GM12878 (cell line): Measurements from ENCODE around the gene SLC19A1. TPM values are rescaled to one million over a fixed set of nuclear protein-coding genes. Genes with fewer than 3 reads are reported as not detected.

Source experiments
- ATAC-seq: fragments of 200-7000 bp; cut with Tn5 transposase; 3 replicates; pipeline ENCODE4 v1.9.1; 2020; ENCODE audit warnings: mild to moderate bottlenecking, moderate library complexity
- BruUV-seq: library from RNA; stranded (reverse); fragments of 400-500 nt; replicated peaks from 2 replicates; lab custom pipeline; 2021; lab: Mats Ljungman, UMichigan
- CTCF ChIA-PET: fragments of 300-600 bp; sonication (Branson Sonifier 250); formaldehyde crosslinking; extraction: SDS; loops from one replicate; lab custom pipeline; 2021; ENCODE audit warnings: inconsistent platforms; lab: Yijun Ruan, JAX
- POLR2A ChIA-PET: fragments of 350-600 bp; formaldehyde crosslinking; extraction: SDS; loops from one replicate; lab custom pipeline; 2021; ENCODE audit warnings: inconsistent platforms; lab: Charles Lee
- RAD21 ChIA-PET: fragments of 300-600 bp; sonication (Branson Sonifier 250); formaldehyde crosslinking; loops from one replicate; lab custom pipeline; 2023; ENCODE audit warnings: antibody characterized with exemption; ENCODE audit not compliant: unreplicated experiment; lab: Charles Lee
- SMC1A ChIA-PET: fragments of 300-600 bp; sonication (Branson Sonifier 250); formaldehyde crosslinking; loops from one replicate; lab custom pipeline; 2023; ENCODE audit not compliant: unreplicated experiment, uncharacterized antibody; lab: Charles Lee
- DNase-seq: peaks from one replicate; pipeline ENCODE4 v3.0.0-alpha.2; 2011; ENCODE audit warnings: low read depth, low spot score
- FAIRE-seq: peaks from 3 replicates; lab custom pipeline; 2011; peaks lifted over from hg19 to GRCh38; lab: Jason Lieb, UNC
- H2AFZ ChIP-seq: 2 replicates; pipeline ENCODE4 v1.6.0; 2011; ENCODE audit warnings: low read depth, low read length, control low read depth; ENCODE audit not compliant: control insufficient read depth
- H3K27ac ChIP-seq: 2 replicates; pipeline ENCODE4 v1.5.1; 2011; ENCODE audit warnings: control low read depth; ENCODE audit not compliant: control insufficient read depth, insufficient read depth
- H3K27me3 ChIP-seq, 2 experiments: replicated peaks in 1 of 2; 2 replicates each; pipeline versions ENCODE4 v1.6.0 to v1.6.1; 2011; ENCODE audit warnings: low read length in 1 of 2; ENCODE audit not compliant: control insufficient read depth in 2 of 2, insufficient read depth in 2 of 2
- H3K36me3 ChIP-seq, 2 experiments: 2 replicates each; pipeline ENCODE4 v1.5.1; 2011; ENCODE audit warnings: low read length in 1 of 2; ENCODE audit not compliant: control insufficient read depth in 2 of 2, insufficient read depth in 2 of 2
- H3K4me1 ChIP-seq: 2 replicates; pipeline ENCODE4 v1.6.1; 2011; ENCODE audit warnings: mild to moderate bottlenecking, low read length, moderate library complexity, mixed read lengths; ENCODE audit not compliant: control insufficient read depth, insufficient read depth
- H3K4me2 ChIP-seq: 2 replicates; pipeline ENCODE4 v1.6.0; 2011; ENCODE audit warnings: control low read depth; ENCODE audit not compliant: control insufficient read depth, insufficient read depth
- H3K4me3 ChIP-seq: fragments of 200-600 bp; sonication (generic); 2 replicates; pipeline ENCODE4 v1.5.1; 2016
- H3K79me2 ChIP-seq: 2 replicates; pipeline ENCODE4 v1.6.0; 2011; ENCODE audit warnings: low read length; ENCODE audit not compliant: control insufficient read depth, insufficient read depth
- H3K9ac ChIP-seq: 2 replicates; pipeline ENCODE4 v1.8.0; 2011; ENCODE audit warnings: low read length, control low read depth, mixed read lengths; ENCODE audit not compliant: control insufficient read depth, insufficient read depth
- H3K9me3 ChIP-seq: replicated peaks from 3 replicates; pipeline ENCODE4 v1.5.1; 2011; ENCODE audit warnings: mild to moderate bottlenecking, low read length; ENCODE audit not compliant: control insufficient read depth, insufficient read depth
- H4K20me1 ChIP-seq: 2 replicates; pipeline ENCODE4 v1.6.0; 2011; ENCODE audit not compliant: control insufficient read depth, insufficient read depth
- BCL11A ChIP-seq: IDR thresholded peaks from 2 replicates; pipeline ENCODE4 v1.6.1; 2011; ENCODE audit warnings: low read depth, low read length
- CEBPB ChIP-seq, 2 experiments: fragments of 150-350 bp in 1 of 2; IDR thresholded peaks; 2 replicates each; pipeline ENCODE4 v1.6.1; 2012 to 2014; ENCODE audit warnings: low read depth in 2 of 2, low read length in 2 of 2, borderline replicate concordance in 1 of 2, inconsistent platforms in 1 of 2
- DPF2 ChIP-seq: fragments of 450-650 bp; IDR thresholded peaks from 2 replicates; pipeline ENCODE4 v1.6.1; 2017; ENCODE audit warnings: mild to moderate bottlenecking
- E2F8 ChIP-seq: fragments of 450-650 bp; IDR thresholded peaks from 2 replicates; pipeline ENCODE4 v1.6.1; 2018; ENCODE audit warnings: mild to moderate bottlenecking, low read depth, moderate library complexity; ENCODE audit not compliant: partially characterized antibody
- KDM1A ChIP-seq: fragments of 200-600 bp; sonication (generic); IDR thresholded peaks from 2 replicates; pipeline ENCODE4 v1.6.1; 2016; ENCODE audit warnings: borderline replicate concordance
- KLF5 ChIP-seq: fragments of 450-650 bp; IDR thresholded peaks from 2 replicates; pipeline ENCODE4 v1.6.1; 2014; ENCODE audit warnings: mild to moderate bottlenecking; ENCODE audit not compliant: partially characterized antibody
- MXI1 ChIP-seq: fragments of 150-350 bp; IDR thresholded peaks from 2 replicates; pipeline ENCODE4 v1.6.1; 2011; ENCODE audit warnings: low read depth, mild to moderate bottlenecking, inconsistent platforms, low read length, improper control_type of control experiment
- NR2C1 ChIP-seq: fragments of 450-650 bp; IDR thresholded peaks from 2 replicates; pipeline ENCODE4 v1.6.1; 2017; ENCODE audit warnings: antibody characterized with exemption, mild to moderate bottlenecking, moderate library complexity
- SREBF1 ChIP-seq: IDR thresholded peaks from 2 replicates; pipeline ENCODE4 v1.6.1; 2012; ENCODE audit warnings: mild to moderate bottlenecking, low read length
- WGBS: methylation state at CpG from one replicate; pipeline ENCODE4 v1.1.6; 2016; ENCODE audit warnings: low lambda C conversion rate; ENCODE audit not compliant: insufficient replicate concordance, insufficient coverage; ENCODE audit errors: missing lambda C conversion rate; 5-methylcytosine and 5-hydroxymethylcytosine counted together
- in situ Hi-C: fragments of 300-500 bp; cut with MboI; formaldehyde crosslinking; loops from 9 replicates; pipeline ENCODE4 v1.14.3; 2018; ENCODE audit warnings: mixed read lengths
- intact Hi-C: fragments of 100-400 bp; cut with micrococcal nuclease; formaldehyde crosslinking; loops from one replicate; pipeline ENCODE4 v1.14.2; 2022; ENCODE audit not compliant: unreplicated experiment
- polyA plus RNA-seq, 11 experiments: library from polyadenylated mRNA; depleted of rRNA in 4 of 11; unstranded in 6 of 11; stranded (reverse) in 5 of 11; fragments of >200 nt; fragmentation: Nextera tagmentation in 4 of 11; fragmentation: Illumina TruSeq in 1 of 11; extraction: Ambion mirVana in 4 of 11; extraction: Trizol in 1 of 11; gene quantifications; 1 replicate in 1 of 11; 2 replicates in 10 of 11; pipeline versions ENCODE4 v1.2.1 to v1.2.3, GENCODE V29; 2011 to 2016; ENCODE audit warnings: inconsistent platforms in 2 of 11, missing spikeins in 2 of 11, low read depth in 1 of 11
- total RNA-seq, 4 experiments: library from RNA; depleted of rRNA in 3 of 4; stranded (reverse); fragments of >200 nt in 3 of 4; fragmentation: Illumina TruSeq in 1 of 4; extraction: Trizol in 1 of 4; gene quantifications; 2 replicates each; pipeline versions ENCODE4 v1.2.1 to v1.2.3, GENCODE V29; 2013 to 2021
- TF ChIP-seq, protein P1 (sequence below): IDR thresholded peaks from 2 replicates; pipeline ENCODE4 v1.6.1; 2011; ENCODE audit warnings: low read depth, low read length, improper control_type of control experiment, borderline replicate concordance
- TF ChIP-seq, protein P2 (sequence below), 3 experiments: IDR thresholded peaks in 2 of 3; conservative IDR thresholded peaks in 1 of 3; 2 replicates each; pipeline ENCODE4 v1.5.1; 2011; ENCODE audit warnings: low read depth in 3 of 3, low read length in 3 of 3, mild to moderate bottlenecking in 3 of 3, control low read depth in 2 of 3, moderate library complexity in 2 of 3, inconsistent platforms in 1 of 3, mixed read lengths in 1 of 3; ENCODE audit not compliant: control insufficient read depth in 2 of 3, insufficient read depth in 1 of 3; ENCODE audit errors: extremely low read depth in 1 of 3

The SLC19A1 gene
- total and polyA plus RNA-seq, 10 of the 15 experiments (the other 5 are each of a cell fraction or from before 2014, with no cell fraction given), result 0.42 to 49.7 (median 12.2) TPM

DNA sequence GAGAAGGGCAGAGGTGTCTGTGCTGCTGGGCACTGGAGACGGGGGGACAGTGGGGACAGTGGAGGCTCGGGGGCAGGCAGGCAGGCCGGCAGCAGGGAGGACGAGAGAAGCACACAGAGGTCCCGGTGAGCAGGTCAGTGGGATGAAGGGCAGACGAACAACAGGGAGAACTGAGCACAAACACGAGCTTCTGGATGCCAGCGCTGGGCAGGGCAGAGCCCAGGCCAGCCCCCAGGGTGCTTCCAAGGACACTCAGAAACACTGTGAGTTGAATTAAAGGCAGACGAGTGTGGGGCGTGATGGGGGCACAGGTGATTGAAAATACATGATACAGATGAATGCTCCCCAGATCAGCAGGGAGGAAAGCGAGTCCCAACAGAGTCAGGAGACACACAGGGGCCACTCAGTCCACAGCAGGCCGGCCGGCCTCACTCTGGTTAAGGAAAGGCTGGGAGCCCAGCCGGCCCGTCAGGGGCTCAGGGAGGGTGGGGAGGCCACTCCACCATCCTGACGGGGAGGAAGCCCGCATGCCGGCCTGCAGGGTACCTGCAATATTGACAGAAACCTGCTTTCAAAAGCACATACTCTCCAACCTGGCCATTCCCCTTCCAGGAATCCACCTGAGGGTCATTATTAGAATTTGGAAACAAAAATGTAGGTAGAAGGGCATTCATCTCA lies 14.1 kb downstream of the SLC19A1 start:
- CTCF ChIA-PET, result no interaction called here
- in situ Hi-C loops, result no loop called here
- no peaks in the 10 kb centered on the region for H3K27me3 ChIP-seq
- TF ChIP-seq MXI1 (no peak), KLF5 (no peak), CEBPB (IDR thresholded peaks at IDR 0.05; ENCODE audit: borderline replicate concordance in 1 of 2, low read depth in 2 of 2, low read length in 2 of 2) (no peak), SREBF1 (no peak), NR2C1 (no peak), E2F8 (no peak), KDM1A (no peak), BCL11A (no peak), DPF2 (no peak)
- TF ChIP-seq, protein P1, sequence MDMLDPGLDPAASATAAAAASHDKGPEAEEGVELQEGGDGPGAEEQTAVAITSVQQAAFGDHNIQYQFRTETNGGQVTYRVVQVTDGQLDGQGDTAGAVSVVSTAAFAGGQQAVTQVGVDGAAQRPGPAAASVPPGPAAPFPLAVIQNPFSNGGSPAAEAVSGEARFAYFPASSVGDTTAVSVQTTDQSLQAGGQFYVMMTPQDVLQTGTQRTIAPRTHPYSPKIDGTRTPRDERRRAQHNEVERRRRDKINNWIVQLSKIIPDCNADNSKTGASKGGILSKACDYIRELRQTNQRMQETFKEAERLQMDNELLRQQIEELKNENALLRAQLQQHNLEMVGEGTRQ, result no peak
- TF ChIP-seq, protein P2, sequence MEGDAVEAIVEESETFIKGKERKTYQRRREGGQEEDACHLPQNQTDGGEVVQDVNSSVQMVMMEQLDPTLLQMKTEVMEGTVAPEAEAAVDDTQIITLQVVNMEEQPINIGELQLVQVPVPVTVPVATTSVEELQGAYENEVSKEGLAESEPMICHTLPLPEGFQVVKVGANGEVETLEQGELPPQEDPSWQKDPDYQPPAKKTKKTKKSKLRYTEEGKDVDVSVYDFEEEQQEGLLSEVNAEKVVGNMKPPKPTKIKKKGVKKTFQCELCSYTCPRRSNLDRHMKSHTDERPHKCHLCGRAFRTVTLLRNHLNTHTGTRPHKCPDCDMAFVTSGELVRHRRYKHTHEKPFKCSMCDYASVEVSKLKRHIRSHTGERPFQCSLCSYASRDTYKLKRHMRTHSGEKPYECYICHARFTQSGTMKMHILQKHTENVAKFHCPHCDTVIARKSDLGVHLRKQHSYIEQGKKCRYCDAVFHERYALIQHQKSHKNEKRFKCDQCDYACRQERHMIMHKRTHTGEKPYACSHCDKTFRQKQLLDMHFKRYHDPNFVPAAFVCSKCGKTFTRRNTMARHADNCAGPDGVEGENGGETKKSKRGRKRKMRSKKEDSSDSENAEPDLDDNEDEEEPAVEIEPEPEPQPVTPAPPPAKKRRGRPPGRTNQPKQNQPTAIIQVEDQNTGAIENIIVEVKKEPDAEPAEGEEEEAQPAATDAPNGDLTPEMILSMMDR (IDR thresholded peaks at IDR 0.05 in 2 of 3, conservative IDR thresholded peaks at IDR 0.05 in 1 of 3; ENCODE audit: control insufficient read depth in 2 of 3, extremely low read depth in 1 of 3, insufficient read depth in 1 of 3, low read depth in 3 of 3, low read length in 3 of 3), result no peak
- TF ChIP-seq, all 136 proteins: peak for 0
- no peaks in the 10 kb centered on the region for H3K4me1 ChIP-seq
- DNase-seq (no peak), FAIRE-seq (no peak), ATAC-seq (no peak)
- H3K4me2 ChIP-seq, result no peak overlapping the region
- ChIA-PET SMC1A (no interaction called here), POLR2A (no interaction called here), RAD21 (no interaction called here)
- 98% methylated on average over 14 of the region's 18 CpGs for WGBS
- H3K79me2 ChIP-seq, result no peaks in the 10 kb centered on the region; the same call in 1 of the 2 replicates
- no peak overlapping the region for H2AFZ ChIP-seq
- no peak overlapping the region for H3K27ac ChIP-seq
- no peaks in the 10 kb centered on the region for H4K20me1 ChIP-seq
- intact Hi-C loops, result no loop called here
- no peaks in the 10 kb centered on the region for H3K9me3 ChIP-seq
- peaks cover 3 to 38% of the 10 kb centered on the region in 2 experiments for H3K36me3 ChIP-seq
- no TSS peak for BruUV-seq
- H3K4me3 ChIP-seq, result no peak overlapping the region
- no peak overlapping the region for H3K9ac ChIP-seq
